Thyroid gland (tissue), 4 donors: ENCODE data around the gene SNAPIN.

ENCODE experiments used
- POLR2A ChIP-seq, 2 donors: fragments of 450-650 bp; IDR thresholded peaks; one replicate each; pipeline ENCODE4 v1.6.1; 2017; ENCODE audit warnings: antibody characterized with exemption in 2 of 2, mild to moderate bottlenecking in 2 of 2, moderate library complexity in 1 of 2
- TF ChIP-seq, protein P1 (sequence below), 6 experiments: fragments of 200-600 bp in 3 of 6; fragments of 450-650 bp in 3 of 6; sonication (generic) in 3 of 6; IDR thresholded peaks; one replicate each; pipeline ENCODE4 v1.5.1; 2016 to 2019; ENCODE audit warnings: antibody characterized with exemption in 6 of 6, mild to moderate bottlenecking in 2 of 6, inconsistent platforms in 1 of 6, moderate library complexity in 1 of 6

DNA sequence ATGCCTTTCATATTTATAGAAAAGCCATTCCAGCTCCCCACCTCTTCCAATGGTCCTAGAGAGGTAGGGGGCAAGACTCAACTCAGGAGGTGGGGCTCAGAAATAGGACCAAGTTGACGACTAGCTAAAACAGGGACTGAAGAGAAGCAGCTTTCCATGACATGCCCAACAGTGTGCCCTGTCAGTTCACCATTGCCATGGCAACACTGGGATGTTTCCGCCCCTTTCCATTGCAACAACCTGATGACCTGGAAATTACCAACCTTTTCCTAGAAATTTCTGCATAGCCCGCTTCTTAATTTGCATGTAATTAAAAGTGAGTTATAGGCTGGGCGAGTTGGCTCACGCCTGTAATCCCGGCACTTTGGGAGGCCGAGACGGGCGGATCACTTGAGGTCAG lies 47.0 kb downstream of the SNAPIN start:
- TF ChIP-seq, protein P1, sequence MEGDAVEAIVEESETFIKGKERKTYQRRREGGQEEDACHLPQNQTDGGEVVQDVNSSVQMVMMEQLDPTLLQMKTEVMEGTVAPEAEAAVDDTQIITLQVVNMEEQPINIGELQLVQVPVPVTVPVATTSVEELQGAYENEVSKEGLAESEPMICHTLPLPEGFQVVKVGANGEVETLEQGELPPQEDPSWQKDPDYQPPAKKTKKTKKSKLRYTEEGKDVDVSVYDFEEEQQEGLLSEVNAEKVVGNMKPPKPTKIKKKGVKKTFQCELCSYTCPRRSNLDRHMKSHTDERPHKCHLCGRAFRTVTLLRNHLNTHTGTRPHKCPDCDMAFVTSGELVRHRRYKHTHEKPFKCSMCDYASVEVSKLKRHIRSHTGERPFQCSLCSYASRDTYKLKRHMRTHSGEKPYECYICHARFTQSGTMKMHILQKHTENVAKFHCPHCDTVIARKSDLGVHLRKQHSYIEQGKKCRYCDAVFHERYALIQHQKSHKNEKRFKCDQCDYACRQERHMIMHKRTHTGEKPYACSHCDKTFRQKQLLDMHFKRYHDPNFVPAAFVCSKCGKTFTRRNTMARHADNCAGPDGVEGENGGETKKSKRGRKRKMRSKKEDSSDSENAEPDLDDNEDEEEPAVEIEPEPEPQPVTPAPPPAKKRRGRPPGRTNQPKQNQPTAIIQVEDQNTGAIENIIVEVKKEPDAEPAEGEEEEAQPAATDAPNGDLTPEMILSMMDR (IDR thresholded peaks at IDR 0.05): no peak
- no peak for TF ChIP-seq POLR2A (IDR thresholded peaks at IDR 0.05)
